ENCODE measurements around the gene BARHL2. TPM values are rescaled to one million over a fixed set of nuclear protein-coding genes. Genes with fewer than 3 reads are reported as not detected.

BARHL2 gene
- total and polyA plus RNA-seq, 10 donors: not detected

DNA sequence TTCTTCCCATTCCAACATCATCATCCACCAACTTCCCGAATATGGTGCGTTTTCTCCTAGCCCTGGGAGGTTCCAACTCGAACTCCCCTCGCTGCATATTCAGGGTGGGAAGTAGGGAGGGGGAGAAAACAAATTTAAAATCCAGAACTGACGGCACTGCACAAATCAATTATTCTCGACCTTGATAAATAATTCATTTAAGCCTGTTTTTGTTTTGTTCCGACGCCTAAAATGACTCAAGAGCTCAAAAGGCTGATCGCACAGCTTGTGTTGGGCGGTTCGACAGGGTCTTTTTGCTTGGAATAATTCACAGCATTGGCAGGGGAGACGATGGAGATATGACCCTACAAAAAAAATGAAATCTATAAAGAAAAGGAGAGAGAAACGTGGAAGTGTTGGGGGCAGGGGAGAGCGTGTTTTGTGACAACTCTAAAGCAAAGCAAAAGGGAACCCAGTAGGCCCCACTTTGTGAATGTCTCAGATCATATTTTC is 3.1 kb upstream of the BARHL2 start:
- Histone ChIP-seq H3K4me1 (peaks cover 11 to 65% (median 47%) of the 10 kb centered on the region in 6 donors), H3K27me3 (replicated peaks in 1 of 7) (peaks cover 20 to 100% (median 97%) of the 10 kb centered on the region in 7 donors), H3K9me3 (peaks cover 0 to 47% (median 0%) of the 10 kb centered on the region in 8 donors), H3K4me3 (no peak overlapping the region), H3K36me3 (no peaks in the 10 kb centered on the region), H3K27ac (no peak overlapping the region)
- TF ChIP-seq POLR2A (IDR thresholded peaks at IDR 0.05): no peak
- no peak for TF ChIP-seq POLR2AphosphoS5 (IDR thresholded peaks at IDR 0.05)
- TF ChIP-seq, protein P1, sequence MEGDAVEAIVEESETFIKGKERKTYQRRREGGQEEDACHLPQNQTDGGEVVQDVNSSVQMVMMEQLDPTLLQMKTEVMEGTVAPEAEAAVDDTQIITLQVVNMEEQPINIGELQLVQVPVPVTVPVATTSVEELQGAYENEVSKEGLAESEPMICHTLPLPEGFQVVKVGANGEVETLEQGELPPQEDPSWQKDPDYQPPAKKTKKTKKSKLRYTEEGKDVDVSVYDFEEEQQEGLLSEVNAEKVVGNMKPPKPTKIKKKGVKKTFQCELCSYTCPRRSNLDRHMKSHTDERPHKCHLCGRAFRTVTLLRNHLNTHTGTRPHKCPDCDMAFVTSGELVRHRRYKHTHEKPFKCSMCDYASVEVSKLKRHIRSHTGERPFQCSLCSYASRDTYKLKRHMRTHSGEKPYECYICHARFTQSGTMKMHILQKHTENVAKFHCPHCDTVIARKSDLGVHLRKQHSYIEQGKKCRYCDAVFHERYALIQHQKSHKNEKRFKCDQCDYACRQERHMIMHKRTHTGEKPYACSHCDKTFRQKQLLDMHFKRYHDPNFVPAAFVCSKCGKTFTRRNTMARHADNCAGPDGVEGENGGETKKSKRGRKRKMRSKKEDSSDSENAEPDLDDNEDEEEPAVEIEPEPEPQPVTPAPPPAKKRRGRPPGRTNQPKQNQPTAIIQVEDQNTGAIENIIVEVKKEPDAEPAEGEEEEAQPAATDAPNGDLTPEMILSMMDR (IDR thresholded peaks at IDR 0.05 in 8 of 11, conservative IDR thresholded peaks at IDR 0.05 in 3 of 11): no peak
- no peak for DNase-seq
- intact Hi-C loops (cut with DNase I; ENCODE audit: low total_unique reads): loop anchor here (10.0 kb wide), 1 partner anchor 125 kb away; no protein-coding TSS in a partner anchor
- 9 to 17% (median 14%) methylated on average over 14 of the region's 14 CpGs for WGBS, 5 donors

DNA sequence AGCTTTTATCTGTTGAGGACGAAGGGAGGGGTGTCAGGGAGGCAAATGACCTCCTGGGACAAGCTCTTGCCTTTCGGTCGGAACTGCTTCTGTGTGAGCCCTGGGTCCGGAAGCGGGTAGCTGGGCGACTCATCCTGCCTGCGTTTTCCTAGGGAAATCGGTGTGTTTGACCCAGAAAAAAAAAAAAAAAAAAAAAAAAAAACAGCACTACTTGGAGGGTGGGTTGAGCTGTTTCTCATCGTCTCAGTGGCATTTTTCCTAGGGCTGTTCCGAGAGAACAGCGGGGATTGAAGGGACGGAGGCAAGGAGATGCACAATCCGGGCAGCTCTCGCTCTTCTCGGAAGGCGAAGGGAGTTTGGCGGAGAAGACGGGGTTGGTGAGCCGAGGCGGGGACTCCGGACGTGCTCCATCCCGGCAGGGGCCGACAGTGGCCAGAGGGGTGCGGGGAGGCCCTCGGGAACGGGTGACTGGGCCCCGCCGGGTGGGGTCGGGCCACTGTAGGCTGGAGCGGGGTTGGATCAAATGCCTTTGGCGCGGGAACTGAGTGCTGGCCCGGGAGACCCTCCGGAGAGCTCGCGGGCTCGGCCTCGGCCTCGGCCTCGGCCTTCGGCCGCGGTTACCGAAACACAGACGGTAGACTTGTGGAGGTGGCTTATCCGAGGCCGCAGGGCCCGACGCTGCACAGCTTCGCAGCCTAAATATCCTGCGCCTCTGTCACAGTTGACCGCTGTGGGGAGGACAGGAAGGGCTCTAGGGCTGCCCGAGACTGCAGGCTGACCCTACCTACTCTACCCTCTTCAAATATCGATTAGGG is 2.4 kb upstream of the BARHL2 start:
- DNase-seq: no peak
- H3K36me3 ChIP-seq: no peaks in the 10 kb centered on the region
- peaks cover 7 to 59% (median 41%) of the 10 kb centered on the region in 6 donors for H3K4me1 ChIP-seq

DNA sequence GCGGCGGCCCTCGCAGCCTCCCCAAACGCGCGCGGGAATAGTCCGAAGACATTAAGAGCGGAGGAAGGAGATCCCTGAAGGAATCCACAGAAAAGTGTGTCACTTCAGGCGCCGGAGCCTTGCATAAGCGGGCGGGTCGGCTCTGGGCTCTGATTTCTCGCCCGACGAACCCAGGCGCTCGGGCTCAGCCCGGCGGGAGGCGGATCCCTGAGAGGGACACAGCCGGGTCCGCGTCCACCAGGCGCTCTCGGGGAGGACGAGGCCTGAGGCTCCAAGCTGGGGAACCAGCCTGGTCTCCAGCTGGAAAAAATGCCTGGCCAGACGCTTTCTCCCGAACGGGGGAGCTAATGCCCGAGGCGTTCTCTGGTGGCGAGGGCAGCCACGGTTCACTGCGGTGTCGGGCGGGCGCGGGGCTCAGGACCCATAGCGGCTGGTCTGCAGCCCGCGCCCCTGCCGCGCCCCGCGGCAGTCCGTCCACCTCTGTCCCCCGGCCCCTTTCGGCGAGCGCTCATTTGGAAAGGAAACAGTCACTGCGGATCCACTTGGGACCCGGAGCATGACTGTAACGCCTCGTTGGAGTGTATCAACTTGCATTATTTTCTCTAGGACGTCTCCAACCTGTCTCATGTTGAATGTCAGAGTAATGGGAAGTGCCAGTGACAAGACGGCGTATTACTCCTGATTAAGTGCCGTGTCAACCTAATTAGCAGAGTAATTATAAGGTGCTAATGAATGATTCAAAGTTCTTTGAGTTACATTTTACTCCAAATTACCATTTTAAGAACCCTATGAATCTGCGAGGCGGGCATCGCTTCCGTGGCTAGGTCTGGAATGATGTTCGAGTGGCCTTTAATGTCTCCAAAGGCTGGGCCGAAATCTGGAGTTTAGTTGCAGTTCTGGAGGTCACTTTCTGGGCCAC is 1.6 kb upstream of the BARHL2 start:
- Histone ChIP-seq H3K4me3 (peak overlapping the region; percentile 2 to 65 (median 34)), H3K36me3 (no peaks in the 10 kb centered on the region), H3K4me1 (peaks cover 7 to 50% (median 34%) of the 10 kb centered on the region in 6 donors), H3K27me3 (replicated peaks in 1 of 7) (peaks cover 18 to 100% (median 97%) of the 10 kb centered on the region in 7 donors), H3K9me3 (peaks cover 0 to 35% (median 0%) of the 10 kb centered on the region in 8 donors), H3K27ac (no peak overlapping the region)
- DNase-seq: no peak
- WGBS, 5 donors: 2 to 10% (median 5%) methylated on average over 36 to 66 of the region's 66 CpGs
- intact Hi-C loops (cut with DNase I; ENCODE audit: low total_unique reads): no loop called here
- no peak for TF ChIP-seq POLR2A (IDR thresholded peaks at IDR 0.05)
- TF ChIP-seq, protein P1 (IDR thresholded peaks at IDR 0.05 in 8 of 11, conservative IDR thresholded peaks at IDR 0.05 in 3 of 11): no peak
- TF ChIP-seq POLR2AphosphoS5 (IDR thresholded peaks at IDR 0.05): no peak

More for the DNA sequence above, 2.4 kb upstream of the BARHL2 start:
- H3K9me3 ChIP-seq: peaks cover 0 to 40% (median 0%) of the 10 kb centered on the region in 8 donors
- peaks cover 16 to 100% (median 97%) of the 10 kb centered on the region in 7 donors for H3K27me3 ChIP-seq (replicated peaks in 1 of 7)
- intact Hi-C loops (cut with DNase I; ENCODE audit: low total_unique reads): loop anchor here (10.0 kb wide), 1 partner anchor 125 kb away; no protein-coding TSS in a partner anchor
- H3K27ac ChIP-seq: no peak overlapping the region
- H3K4me3 ChIP-seq: peak overlapping the region in 1 of 8 donors; percentile 65
- TF ChIP-seq POLR2AphosphoS5 (IDR thresholded peaks at IDR 0.05) (no peak), POLR2A (IDR thresholded peaks at IDR 0.05) (no peak)
- TF ChIP-seq, protein P1 (IDR thresholded peaks at IDR 0.05 in 8 of 11, conservative IDR thresholded peaks at IDR 0.05 in 3 of 11): no peak
- WGBS, 5 donors: 5 to 15% (median 10%) methylated on average over 46 to 55 of the region's 55 CpGs

Measured in spleen (tissue), 11 donors.